HG03571 (cell line): ENCODE data around the gene OR9A4.
"Not testable (repeated sequence)": the region's sequence is repeated elsewhere in the genome, so short reads cannot be mapped to it uniquely, and the experiment has no call there.

Experiments used
- ATAC-seq: cut with Tn5 transposase; IDR thresholded peaks from one replicate; pipeline ENCODE4 v1.9.1; 2021; ENCODE audit not compliant: unreplicated experiment

Gene OR9A4

GRCh38 chr7:141916099-141916498 lies at the start of gene OR9A4:
TSS of gene OR9A4 (plus strand) at chr7:141916399. CDS start at chr7:141918876, 2,477 bp downstream.
- no peak for ATAC-seq

- no peak for ATAC-seq
Observed at GRCh38 chr7:141866974-141867373, 49.2 kb upstream of the OR9A4 start.

- ATAC-seq = no peak
Observed at GRCh38 chr7:141872931-141873330, 43.3 kb upstream of the OR9A4 start.

- ATAC-seq = no peak
Observed at GRCh38 chr7:141874787-141875186, 41.4 kb upstream of the OR9A4 start.

- no peak for ATAC-seq
Observed at GRCh38 chr7:141875453-141875852, 40.7 kb upstream of the OR9A4 start.

- no peak for ATAC-seq
Observed at GRCh38 chr7:141876371-141876770, 39.8 kb upstream of the OR9A4 start.

GRCh38 chr7:141877365-141877764 lies 38.8 kb upstream of the OR9A4 start:
- no peak for ATAC-seq

GRCh38 chr7:141880960-141881359 lies 35.2 kb upstream of the OR9A4 start:
- ATAC-seq = no peak

- no peak for ATAC-seq
Observed at GRCh38 chr7:141884539-141885225, 31.5 kb upstream of the OR9A4 start.

- ATAC-seq = no peak
Observed at GRCh38 chr7:141889321-141889720, 26.9 kb upstream of the OR9A4 start.

- ATAC-seq = no peak
Observed at GRCh38 chr7:141891336-141891735, 24.9 kb upstream of the OR9A4 start.

- ATAC-seq = not testable (repeated sequence)
Observed at GRCh38 chr7:141899366-141899765, 16.8 kb upstream of the OR9A4 start.

- ATAC-seq = no peak
Observed at GRCh38 chr7:141906285-141906684, 9.9 kb upstream of the OR9A4 start.

GRCh38 chr7:141911391-141911790 lies 4.8 kb upstream of the OR9A4 start:
- no peak for ATAC-seq

- no peak for ATAC-seq
Observed at GRCh38 chr7:141915565-141915964, 634 bp upstream of the OR9A4 start.

GRCh38 chr7:141920281-141920680 lies 4.1 kb downstream of the OR9A4 start:
- no peak for ATAC-seq

- no peak for ATAC-seq
Observed at GRCh38 chr7:141928146-141928844, 12.1 kb downstream of the OR9A4 start.

GRCh38 chr7:141928845-141929195 lies 12.6 kb downstream of the OR9A4 start:
- no peak for ATAC-seq

- no peak for ATAC-seq
Observed at GRCh38 chr7:141930211-141930610, 14.0 kb downstream of the OR9A4 start.

- ATAC-seq = no peak
Observed at GRCh38 chr7:141941075-141941474, 24.9 kb downstream of the OR9A4 start.

GRCh38 chr7:141943846-141944245 lies 27.6 kb downstream of the OR9A4 start:
- no peak for ATAC-seq

GRCh38 chr7:141944811-141945210 lies 28.6 kb downstream of the OR9A4 start:
- ATAC-seq = no peak

- no peak for ATAC-seq
Observed at GRCh38 chr7:141945356-141945755, 29.2 kb downstream of the OR9A4 start.
